MM.1S (cell line): ENCODE results near the gene PRPF6.

Source experiments
- DNase-seq: peaks from one replicate; pipeline ENCODE4 v3.0.0-alpha.2; 2015
- H2AFZ ChIP-seq: fragments of 300-600 bp; sonication (generic); 2 replicates; pipeline ENCODE4 v1.6.0; 2016; ENCODE audit warnings: antibody characterized with exemption, low read length
- H3F3A ChIP-seq: fragments of 300-600 bp; sonication (generic); 2 replicates; pipeline ENCODE4 v1.6.1; 2016; ENCODE audit warnings: mild to moderate bottlenecking, antibody characterized with exemption, low read length, moderate library complexity, mixed read lengths; ENCODE audit not compliant: insufficient read depth
- H3K27ac ChIP-seq: fragments of 300-600 bp; sonication (generic); 2 replicates; pipeline ENCODE4 v1.5.1; 2016; ENCODE audit warnings: mild to moderate bottlenecking, low read length
- H3K27me3 ChIP-seq: fragments of 300-600 bp; sonication (generic); replicated peaks from 2 replicates; pipeline ENCODE4 v1.6.0; 2016; ENCODE audit warnings: low read length; ENCODE audit not compliant: insufficient read depth
- H3K36me3 ChIP-seq: fragments of 300-600 bp; sonication (generic); replicated peaks from 2 replicates; pipeline ENCODE4 v1.6.1; 2016; ENCODE audit warnings: mild to moderate bottlenecking, low read length, mixed read lengths; ENCODE audit not compliant: insufficient read depth
- H3K4me1 ChIP-seq: fragments of 300-600 bp; sonication (generic); 2 replicates; pipeline ENCODE4 v1.6.1; 2016; ENCODE audit warnings: low read length, mixed read lengths
- H3K4me2 ChIP-seq: fragments of 300-600 bp; sonication (generic); 2 replicates; pipeline ENCODE4 v1.6.0; 2016; ENCODE audit warnings: low read depth, low read length
- H3K4me3 ChIP-seq: fragments of 300-600 bp; sonication (generic); 2 replicates; pipeline ENCODE4 v1.5.1; 2016; ENCODE audit warnings: low read length, mixed read lengths
- H3K79me2 ChIP-seq: fragments of 300-600 bp; sonication (generic); 2 replicates; pipeline ENCODE4 v1.6.1; 2016; ENCODE audit warnings: mixed run types, low read length, mixed read lengths
- H3K9ac ChIP-seq: fragments of 300-600 bp; sonication (generic); 2 replicates; pipeline ENCODE4 v1.6.1; 2016; ENCODE audit warnings: low read length, mixed read lengths
- H3K9me2 ChIP-seq: fragments of 300-600 bp; sonication (generic); replicated peaks from 2 replicates; pipeline ENCODE4 v1.6.1; 2016; ENCODE audit warnings: mild to moderate bottlenecking, low read length, mixed read lengths; ENCODE audit not compliant: insufficient read depth
- H3K9me3 ChIP-seq: fragments of 300-600 bp; sonication (generic); replicated peaks from 2 replicates; pipeline ENCODE4 v1.6.1; 2016; ENCODE audit warnings: mild to moderate bottlenecking, low read length, mixed read lengths; ENCODE audit not compliant: insufficient read depth
- H4K20me1 ChIP-seq: fragments of 300-600 bp; sonication (generic); 2 replicates; pipeline ENCODE4 v1.6.1; 2016; ENCODE audit warnings: mild to moderate bottlenecking, low read length, moderate library complexity, mixed read lengths; ENCODE audit not compliant: insufficient read depth
- EZH2 ChIP-seq: fragments of 300-600 bp; sonication (generic); optimal IDR thresholded peaks from 2 replicates; pipeline ENCODE3; 2017; ENCODE audit warnings: low read depth, mild to moderate bottlenecking, antibody characterized with exemption, low read length, mixed read lengths
- EZH2phosphoT487 ChIP-seq: fragments of 300-600 bp; sonication (generic); IDR thresholded peaks from 2 replicates; pipeline ENCODE4 v1.6.1; 2018; ENCODE audit warnings: antibody characterized with exemption, low read length
- TF ChIP-seq, protein P1 (sequence below): fragments of 300-600 bp; sonication (generic); IDR thresholded peaks from 2 replicates; pipeline ENCODE4 v1.5.1; 2016; ENCODE audit warnings: antibody characterized with exemption, low read length, mixed read lengths

Gene PRPF6

DNA sequence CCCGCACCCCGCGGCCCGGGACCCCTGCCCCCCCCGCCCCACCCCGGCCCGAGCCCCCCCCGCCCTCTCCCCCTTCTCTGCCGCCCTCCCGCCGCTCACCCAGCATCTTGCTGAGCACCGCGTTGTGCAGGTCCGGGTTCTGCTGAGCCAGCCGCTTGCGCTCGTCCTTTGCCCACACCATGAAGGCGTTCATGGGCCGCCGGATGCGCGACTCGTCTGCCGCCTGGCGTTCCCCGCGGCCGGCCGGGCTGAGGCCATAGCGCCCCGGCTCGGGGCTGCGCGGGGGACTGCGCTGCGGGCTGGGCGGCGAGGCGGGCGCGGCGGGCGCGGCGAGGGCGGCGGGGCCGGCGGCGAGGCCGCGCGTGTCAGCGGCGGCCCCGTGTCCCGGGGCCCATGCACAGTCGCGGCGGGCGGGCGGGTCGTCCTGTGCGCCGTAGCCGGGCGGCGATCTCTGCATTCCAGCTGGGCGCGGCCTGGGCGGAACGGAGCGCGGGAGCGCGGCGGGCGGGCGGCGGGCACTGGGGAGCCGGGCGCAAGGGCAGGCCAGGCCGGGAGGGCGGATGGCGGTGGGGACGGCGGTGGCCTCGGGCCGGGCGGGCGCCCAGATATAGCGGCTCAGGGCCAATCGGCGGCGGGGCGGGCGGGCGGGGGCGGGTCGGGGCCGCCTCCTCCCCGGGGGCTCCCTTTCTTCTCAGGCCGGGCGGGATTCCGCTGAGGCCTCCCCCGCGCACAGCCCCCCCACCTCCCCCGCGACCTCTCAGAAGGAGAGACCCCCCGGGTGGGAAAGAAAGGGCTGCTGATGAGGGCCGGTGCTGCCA, 68.3 kb downstream of the PRPF6 start, which contains the start of gene SOX18:
Gene SOX18 (minus strand): TSS at position 580 of the 818 bp plus-strand sequence. CDS start 123 bp downstream, at position 457.
- Histone ChIP-seq H2AFZ (no peak within 1 kb of the TSS), H3K27ac (no peak within 1 kb of the TSS), H3K9me3 (no peaks in the 10 kb centered on the region), H3F3A (no peaks in the 10 kb centered on the region), H3K4me1 (no peaks in the 10 kb centered on the region), H3K9ac (no peak within 1 kb of the TSS), H3K27me3 (peaks cover 84% of the 10 kb centered on the region), H3K4me2 (no peak within 1 kb of the TSS), H3K9me2 (no peaks in the 10 kb centered on the region), H4K20me1 (no peaks in the 10 kb centered on the region), H3K79me2 (no peaks in the 10 kb centered on the region), H3K4me3 (no peak within 1 kb of the TSS), H3K36me3 (no peaks in the 10 kb centered on the region)
- TF ChIP-seq EZH2phosphoT487 (no peak), EZH2 (no peak)
- TF ChIP-seq, protein P1, sequence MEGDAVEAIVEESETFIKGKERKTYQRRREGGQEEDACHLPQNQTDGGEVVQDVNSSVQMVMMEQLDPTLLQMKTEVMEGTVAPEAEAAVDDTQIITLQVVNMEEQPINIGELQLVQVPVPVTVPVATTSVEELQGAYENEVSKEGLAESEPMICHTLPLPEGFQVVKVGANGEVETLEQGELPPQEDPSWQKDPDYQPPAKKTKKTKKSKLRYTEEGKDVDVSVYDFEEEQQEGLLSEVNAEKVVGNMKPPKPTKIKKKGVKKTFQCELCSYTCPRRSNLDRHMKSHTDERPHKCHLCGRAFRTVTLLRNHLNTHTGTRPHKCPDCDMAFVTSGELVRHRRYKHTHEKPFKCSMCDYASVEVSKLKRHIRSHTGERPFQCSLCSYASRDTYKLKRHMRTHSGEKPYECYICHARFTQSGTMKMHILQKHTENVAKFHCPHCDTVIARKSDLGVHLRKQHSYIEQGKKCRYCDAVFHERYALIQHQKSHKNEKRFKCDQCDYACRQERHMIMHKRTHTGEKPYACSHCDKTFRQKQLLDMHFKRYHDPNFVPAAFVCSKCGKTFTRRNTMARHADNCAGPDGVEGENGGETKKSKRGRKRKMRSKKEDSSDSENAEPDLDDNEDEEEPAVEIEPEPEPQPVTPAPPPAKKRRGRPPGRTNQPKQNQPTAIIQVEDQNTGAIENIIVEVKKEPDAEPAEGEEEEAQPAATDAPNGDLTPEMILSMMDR: no peak
- no peak for DNase-seq

DNA sequence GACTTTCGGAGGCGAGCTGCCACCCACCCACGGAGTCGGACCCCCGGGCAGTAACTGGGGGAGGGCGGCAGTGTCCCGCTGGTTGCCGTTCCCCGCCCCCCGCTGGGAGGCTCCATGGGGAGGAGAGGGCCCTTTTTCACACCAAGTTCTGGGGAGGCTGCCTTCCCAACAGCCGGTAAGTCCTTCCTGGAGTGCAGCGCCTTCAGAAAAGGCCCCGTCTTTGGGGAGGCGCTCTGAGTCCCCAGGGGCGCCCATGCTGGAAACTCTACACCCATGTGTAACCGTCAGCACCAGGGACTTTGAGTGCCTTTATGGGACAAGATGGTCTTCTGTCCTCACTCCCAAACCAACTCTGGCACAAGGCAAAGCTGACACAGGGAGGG, 68.9 kb downstream of the PRPF6 start:
- Histone ChIP-seq H3K9me3 (no peaks in the 10 kb centered on the region), H3F3A (no peaks in the 10 kb centered on the region), H3K9me2 (no peaks in the 10 kb centered on the region), H3K79me2 (no peaks in the 10 kb centered on the region), H3K27ac (no peak overlapping the region), H3K4me1 (no peaks in the 10 kb centered on the region), H3K4me2 (no peak overlapping the region), H3K9ac (no peak overlapping the region), H3K36me3 (no peaks in the 10 kb centered on the region), H2AFZ (no peak overlapping the region), H3K4me3 (no peak overlapping the region), H3K27me3 (peaks cover 82% of the 10 kb centered on the region), H4K20me1 (no peaks in the 10 kb centered on the region)
- no peak for DNase-seq
- TF ChIP-seq, protein P1: no peak

DNA sequence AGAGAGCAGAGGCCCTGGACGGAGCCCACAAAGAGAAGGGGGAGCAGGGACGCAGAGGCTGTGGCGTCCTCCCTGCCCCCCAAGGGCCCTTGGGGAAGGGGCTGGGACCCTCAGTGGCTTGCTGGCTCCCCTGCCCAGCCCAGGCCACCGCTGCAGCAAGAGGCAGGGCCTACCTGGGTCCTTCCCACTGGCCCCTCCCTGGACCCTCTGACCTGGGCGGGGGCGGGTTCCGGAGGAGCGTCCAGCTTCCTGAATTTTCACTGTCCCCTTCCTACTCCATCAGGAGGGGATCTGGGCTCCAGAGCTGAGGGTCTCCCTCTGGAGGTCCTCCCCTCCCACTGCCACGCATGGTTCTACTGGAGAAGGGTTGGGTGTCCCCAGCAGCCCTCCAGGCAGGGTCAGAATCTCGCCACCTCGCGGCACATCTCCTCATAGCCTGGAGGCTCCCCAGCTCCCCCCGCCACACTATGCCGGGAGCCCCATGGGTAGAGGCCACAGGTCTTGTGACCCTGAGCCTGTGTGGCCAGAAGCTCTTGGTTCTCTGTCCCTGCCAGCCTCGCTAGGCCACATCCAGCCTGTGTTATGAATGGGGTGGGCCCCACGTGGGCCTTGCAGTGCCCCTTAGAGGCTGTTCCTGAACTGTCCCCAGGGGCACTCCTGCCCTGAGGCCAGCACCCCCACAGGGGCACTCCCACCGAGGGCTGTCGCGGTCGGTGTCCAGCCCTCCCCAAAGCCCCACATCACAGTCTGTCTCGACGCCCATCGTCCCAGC, 69.5 kb downstream of the PRPF6 start:
- Histone ChIP-seq H2AFZ (no peak overlapping the region), H3K27ac (no peak overlapping the region), H3K27me3 (peaks cover 76% of the 10 kb centered on the region), H3K79me2 (no peaks in the 10 kb centered on the region), H3K9ac (no peak overlapping the region), H3K36me3 (no peaks in the 10 kb centered on the region), H3K4me2 (no peak overlapping the region), H3K9me2 (no peaks in the 10 kb centered on the region), H3K4me3 (no peak overlapping the region), H4K20me1 (no peaks in the 10 kb centered on the region), H3K4me1 (no peaks in the 10 kb centered on the region), H3F3A (no peaks in the 10 kb centered on the region), H3K9me3 (no peaks in the 10 kb centered on the region)
- DNase-seq: no peak
- TF ChIP-seq EZH2phosphoT487 (no peak), EZH2 (no peak)
- TF ChIP-seq, protein P1: no peak
